Glomerular visceral epithelial cell (primary cell): ENCODE data around the gene ZNRF3.

Source experiments
- DNase-seq: peaks from one replicate; pipeline ENCODE4 v3.0.0-alpha.2; 2016; ENCODE audit errors: extremely low spot score

The ZNRF3 gene

GRCh38 chr22:29009148-29009547, 125.8 kb downstream of the ZNRF3 start:
- no peak for DNase-seq

DNA sequence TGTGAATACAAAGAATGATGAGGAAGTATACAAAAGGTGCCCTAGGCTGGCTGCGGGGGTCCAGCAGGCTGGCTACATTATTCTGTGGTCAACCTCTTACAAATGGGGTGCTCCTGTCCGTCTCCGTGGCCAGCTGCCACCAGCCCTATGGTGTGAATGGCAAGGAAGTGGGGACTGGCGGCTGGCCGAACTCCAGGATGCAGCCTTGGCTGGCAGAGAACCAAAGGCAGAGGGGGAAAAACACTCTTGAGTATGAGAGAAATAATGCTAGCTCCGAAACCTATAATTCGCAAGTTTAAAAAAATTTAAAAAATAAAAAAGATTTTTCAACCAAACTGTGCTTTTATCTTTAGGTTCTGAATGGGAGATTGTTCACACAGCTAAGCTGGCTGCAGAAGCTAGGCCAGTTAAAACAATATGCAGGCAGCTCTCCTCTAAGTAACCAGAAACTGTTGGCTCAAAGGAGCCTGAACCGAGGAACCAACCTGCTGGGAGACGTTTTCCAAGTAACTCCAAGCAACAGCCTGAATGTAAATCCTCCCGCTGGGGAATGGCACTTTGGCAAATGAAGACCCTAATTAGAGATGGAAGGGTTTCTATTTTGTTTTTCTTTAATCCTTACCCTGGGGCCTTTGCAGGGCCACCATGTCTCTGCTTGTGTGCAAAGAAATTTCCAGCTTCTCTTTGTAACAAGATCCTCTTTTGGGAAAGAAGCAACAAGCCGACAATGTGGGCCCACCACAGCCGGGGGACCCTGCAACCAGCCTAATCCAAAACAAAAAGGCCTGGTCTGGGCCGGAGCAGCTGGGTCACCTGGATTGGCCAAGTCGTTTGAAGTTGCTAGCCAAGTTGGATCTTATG, 128.1 kb downstream of the ZNRF3 start:
- DNase-seq, result no peak

GRCh38 chr22:29012101-29012433, 128.7 kb downstream of the ZNRF3 start:
- no peak for DNase-seq

GRCh38 chr22:29012952-29013351, 129.6 kb downstream of the ZNRF3 start:
- no peak for DNase-seq

DNA sequence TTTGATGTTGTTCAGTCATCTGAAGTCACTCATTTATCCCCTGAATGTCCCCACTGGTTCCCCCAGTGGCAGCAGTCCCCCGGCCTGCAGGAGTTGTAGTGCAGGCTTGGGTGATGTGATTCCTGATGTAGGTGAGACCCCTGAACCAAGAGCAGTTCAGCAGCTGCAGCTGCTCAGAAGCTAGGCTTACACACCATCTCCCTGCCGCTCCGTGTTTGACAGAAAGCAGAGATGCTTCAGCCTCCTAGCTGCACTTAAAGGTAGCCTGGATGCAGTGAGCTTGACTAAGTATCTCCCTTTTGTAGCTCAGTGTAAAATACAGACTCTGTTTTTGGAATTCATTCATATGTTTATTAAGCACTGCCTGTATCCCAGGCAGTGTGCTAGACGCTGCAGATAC, 130.9 kb downstream of the ZNRF3 start:
- no peak for DNase-seq

- no peak for DNase-seq
Measured at GRCh38 chr22:29014773-29015172, 131.4 kb downstream of the ZNRF3 start.

GRCh38 chr22:29016067-29016938, 132.9 kb downstream of the ZNRF3 start:
- DNase-seq, result no peak

- no peak for DNase-seq
Measured at GRCh38 chr22:29018293-29019189, 135.2 kb downstream of the ZNRF3 start.

DNA sequence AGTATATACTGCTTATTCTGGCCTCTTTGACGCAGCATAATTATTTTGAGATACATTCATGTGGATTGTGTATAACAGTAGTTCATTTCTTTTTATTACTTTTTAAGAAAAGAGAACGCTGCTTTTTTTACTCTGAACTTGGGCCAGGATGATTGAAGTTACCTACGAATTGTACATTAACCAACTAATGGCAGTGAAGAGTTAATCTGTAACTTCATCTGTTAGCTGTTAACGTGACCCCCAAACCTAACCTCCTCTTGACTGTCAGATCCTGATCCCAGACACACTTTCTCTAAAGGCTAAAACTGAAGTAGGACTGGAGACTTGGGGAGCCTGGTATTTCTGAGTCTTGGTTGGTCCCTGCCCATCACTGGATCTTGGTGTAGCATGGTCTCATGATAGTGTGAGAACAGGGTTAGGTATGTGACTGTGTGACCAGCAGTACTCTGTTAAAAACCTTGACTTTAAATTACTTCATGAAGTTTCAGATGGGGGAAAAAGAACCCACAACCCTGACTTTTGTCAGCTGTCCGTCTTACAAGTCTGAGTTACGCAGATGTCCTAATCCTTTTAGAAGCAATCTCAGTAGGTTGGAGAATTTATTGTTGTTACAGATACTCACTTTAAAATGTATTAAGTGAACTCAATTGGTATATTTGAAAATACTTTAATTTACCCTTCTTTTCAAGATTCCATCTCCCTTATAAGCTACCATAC, 138.9 kb downstream of the ZNRF3 start:
- peak; percentile 70 for DNase-seq

DNA sequence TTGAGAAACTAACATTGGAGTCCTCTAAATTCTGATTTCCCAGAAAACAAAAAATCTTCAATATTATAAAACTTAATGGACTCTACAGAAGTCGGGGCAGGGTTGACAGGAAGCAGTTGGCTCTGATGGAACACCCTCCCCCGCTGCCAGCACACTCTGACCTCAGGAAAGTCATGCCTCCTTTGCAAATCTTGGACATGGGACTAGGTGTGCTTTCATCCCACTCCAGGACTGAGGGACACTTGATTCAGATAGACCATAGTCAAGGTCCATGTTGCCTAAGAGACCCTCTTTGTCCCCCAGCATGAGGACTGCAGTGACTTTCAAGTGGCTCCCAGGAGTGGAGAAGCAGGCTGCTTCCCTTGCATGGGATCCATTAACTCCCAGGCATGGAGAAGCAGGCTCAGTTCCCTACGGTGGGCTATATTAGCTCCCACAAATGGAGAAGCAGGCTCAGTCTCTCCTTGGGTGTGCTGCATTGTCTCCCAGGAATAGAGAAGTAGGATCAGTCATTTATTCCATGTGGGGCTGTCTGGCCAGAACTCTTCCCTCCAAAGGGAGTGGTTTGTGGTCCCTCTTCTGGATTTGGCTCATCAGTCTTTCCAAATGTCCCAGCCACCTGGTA, 139.9 kb downstream of the ZNRF3 start:
- no peak for DNase-seq

DNA sequence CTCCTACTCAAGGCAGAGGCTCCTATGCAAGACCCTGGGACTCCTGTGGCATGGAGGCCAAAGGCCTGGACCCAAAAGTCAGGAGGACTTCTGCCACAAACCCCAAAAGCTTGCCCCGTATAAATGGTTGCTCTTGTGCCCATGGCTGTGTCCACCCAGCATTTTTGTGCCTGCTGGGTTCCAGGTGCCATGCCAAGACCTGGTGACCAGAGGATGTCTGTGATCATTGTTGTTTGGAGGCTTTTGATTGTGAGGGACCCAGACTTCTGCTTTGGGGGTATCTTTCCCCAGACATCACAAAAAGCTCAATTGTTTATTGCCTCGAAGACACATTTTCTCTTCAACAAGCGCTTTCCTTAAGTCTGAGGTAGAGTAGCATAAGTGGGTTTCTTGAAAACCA, 143.2 kb downstream of the ZNRF3 start:
- no peak for DNase-seq

- DNase-seq, result no peak
Measured at GRCh38 chr22:29028468-29028867, 145.1 kb downstream of the ZNRF3 start.

GRCh38 chr22:29029202-29030000, 146.0 kb downstream of the ZNRF3 start:
- DNase-seq, result no peak

DNA sequence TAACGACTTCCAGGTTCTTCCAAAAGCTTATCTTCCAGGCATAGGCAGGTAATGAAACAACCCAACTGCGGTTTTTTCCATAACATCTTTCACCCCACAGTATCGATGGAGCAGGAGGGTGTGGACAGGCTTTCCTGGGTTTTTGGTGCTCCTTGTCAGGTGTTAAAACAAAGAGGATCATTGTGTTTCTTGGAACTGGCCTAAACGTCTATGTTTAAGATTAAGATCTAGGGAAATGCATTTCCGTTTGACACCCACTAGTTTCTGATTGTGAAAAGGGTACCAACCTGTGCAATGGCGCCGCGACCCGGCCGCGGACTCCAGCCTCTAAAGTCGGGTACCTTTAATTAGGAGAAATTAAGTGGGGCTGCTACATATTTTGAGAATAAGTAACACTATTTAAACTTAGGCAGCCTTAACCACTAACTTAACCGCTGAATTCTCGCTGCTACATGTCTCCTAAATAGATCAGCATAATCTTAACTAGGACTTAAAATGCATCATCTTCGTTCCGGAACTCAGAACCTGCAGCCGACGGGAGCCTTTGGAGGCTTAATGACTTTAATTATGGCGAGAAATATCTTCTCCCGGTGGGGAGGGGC, 146.7 kb downstream of the ZNRF3 start:
- DNase-seq, result no peak

- DNase-seq, result peak; percentile 94
Measured at GRCh38 chr22:29030618-29031226, 147.3 kb downstream of the ZNRF3 start.

DNA sequence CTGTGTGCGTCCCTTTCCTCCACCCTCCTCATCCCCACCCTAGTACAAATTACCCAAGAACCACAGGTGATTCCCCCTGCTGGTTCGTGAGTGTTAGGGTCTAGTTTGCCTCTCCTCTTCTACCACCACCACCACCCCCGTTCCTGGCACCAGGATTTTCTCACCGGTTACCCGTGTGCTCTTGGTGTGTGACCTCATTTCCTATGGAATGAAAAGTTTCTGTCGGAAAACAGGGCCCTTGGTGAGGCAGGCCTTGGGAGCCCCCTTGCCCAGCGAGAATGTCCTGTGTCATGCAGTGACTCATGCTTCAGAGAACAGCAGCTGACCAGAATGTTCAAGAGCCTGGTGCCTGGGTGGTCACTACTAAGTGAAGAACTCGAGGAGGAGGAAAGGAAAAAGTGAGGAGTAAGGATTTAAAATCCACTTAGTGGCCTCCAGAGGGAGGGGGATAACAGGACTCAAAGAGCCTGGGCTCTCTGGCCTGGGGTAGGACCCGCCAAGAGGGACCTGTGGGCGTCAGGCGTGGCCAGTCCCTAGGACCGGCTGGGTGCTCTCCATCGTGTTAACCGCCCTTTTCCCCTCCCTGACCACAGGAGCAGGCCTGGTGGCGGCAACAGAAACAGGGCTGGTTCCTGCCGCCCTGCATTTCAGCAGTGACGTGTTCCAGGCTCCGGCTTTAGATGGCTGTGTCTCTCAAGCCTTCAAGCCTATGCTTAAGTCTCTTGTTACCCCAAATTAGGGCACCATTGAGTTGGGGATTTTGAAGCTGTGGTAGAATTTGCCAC, 148.0 kb downstream of the ZNRF3 start:
- peak; percentile 98 for DNase-seq

DNA sequence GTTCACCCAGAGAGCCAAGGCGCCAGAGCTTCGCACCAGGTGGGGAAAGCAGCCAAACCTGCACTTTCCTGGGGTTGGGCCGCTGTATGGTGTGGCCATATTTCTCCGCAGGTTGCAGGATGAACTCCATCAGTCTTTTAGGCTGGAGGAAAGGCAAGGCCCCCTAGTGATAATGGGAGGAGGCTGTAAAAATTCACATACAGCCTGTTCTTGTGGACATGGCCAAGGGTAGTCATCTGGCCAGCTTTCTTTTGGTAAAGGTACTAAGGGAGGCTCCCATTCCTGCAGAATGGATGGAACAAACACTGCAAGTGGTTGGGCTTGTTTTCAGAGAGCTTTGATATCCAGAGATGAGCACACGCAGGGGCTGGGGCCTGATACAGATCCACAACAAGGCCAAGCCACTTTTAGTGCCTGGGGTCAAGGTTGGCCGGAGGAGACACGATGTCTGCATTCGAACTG, 148.7 kb downstream of the ZNRF3 start:
- DNase-seq, result no peak

DNA sequence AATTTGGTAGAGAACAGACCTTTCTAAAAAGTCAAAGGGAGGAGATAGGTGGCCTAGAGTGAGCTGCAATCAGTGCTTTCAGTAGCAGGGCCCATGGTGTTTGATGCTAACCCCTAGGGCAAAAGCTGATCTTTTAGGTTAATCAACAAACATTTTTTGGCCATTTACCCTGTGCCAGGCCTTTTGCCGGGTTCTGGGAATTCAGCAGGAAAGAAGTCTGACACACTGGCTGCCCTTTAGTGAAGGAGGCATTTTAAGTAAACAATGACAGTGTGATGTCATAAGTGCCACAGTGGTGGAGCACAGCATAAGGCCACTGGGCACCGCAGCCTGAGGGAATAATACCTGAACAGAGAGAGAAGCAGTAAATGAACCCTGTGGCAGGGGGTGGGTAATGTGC, 149.2 kb downstream of the ZNRF3 start:
- DNase-seq, result peak; percentile 33
